ENCODE measurements around the gene MRPL14. TPM values are rescaled to one million over a fixed set of nuclear protein-coding genes. Genes with fewer than 3 reads are reported as not detected.
A peak's percentile ranks its signal among the peaks of the same experiment; 100 is the strongest.

The MRPL14 gene
- total RNA-seq, 1 donor: 47.5 TPM

GRCh38 chr6:44116641-44117382, 10.4 kb downstream of the MRPL14 start:
- no peak overlapping the region for H3K4me3 ChIP-seq (ENCODE audit: low read depth, low read length)
- DNase-seq (ENCODE audit: low read depth): peak; percentile 78

GRCh38 chr6:44115866-44116265, 11.4 kb downstream of the MRPL14 start:
- H3K4me3 ChIP-seq (ENCODE audit: low read depth, low read length): no peak overlapping the region
- DNase-seq (ENCODE audit: low read depth): no peak
- TF ChIP-seq CTCF (IDR thresholded peaks at IDR 0.05; ENCODE audit: insufficient read depth, low read depth, low read length): no peak

More at GRCh38 chr6:44116641-44117382, 10.4 kb downstream of the MRPL14 start:
- no peak for TF ChIP-seq CTCF (IDR thresholded peaks at IDR 0.05; ENCODE audit: insufficient read depth, low read depth, low read length)

- DNase-seq (ENCODE audit: low read depth): no peak
- peak; percentile 30 for TF ChIP-seq CTCF (IDR thresholded peaks at IDR 0.05; ENCODE audit: insufficient read depth, low read depth, low read length)
- no peak overlapping the region for H3K4me3 ChIP-seq (ENCODE audit: low read depth, low read length)
These were observed 13.8 kb downstream of the MRPL14 start for GRCh38 chr6:44113414-44113813.

- TF ChIP-seq CTCF (IDR thresholded peaks at IDR 0.05; ENCODE audit: insufficient read depth, low read depth, low read length): no peak
- DNase-seq (ENCODE audit: low read depth): no peak
- no peak overlapping the region for H3K4me3 ChIP-seq (ENCODE audit: low read depth, low read length)
These were observed 15.5 kb downstream of the MRPL14 start for GRCh38 chr6:44111434-44112417.

- no peak for TF ChIP-seq CTCF (IDR thresholded peaks at IDR 0.05; ENCODE audit: insufficient read depth, low read depth, low read length)
- DNase-seq (ENCODE audit: low read depth): no peak
- no peak overlapping the region for H3K4me3 ChIP-seq (ENCODE audit: low read depth, low read length)
These were observed 16.3 kb downstream of the MRPL14 start for GRCh38 chr6:44110966-44111365.

GRCh38 chr6:44110005-44110676, 17.1 kb downstream of the MRPL14 start:
- DNase-seq (ENCODE audit: low read depth): no peak
- no peak for TF ChIP-seq CTCF (IDR thresholded peaks at IDR 0.05; ENCODE audit: insufficient read depth, low read depth, low read length)
- no peak overlapping the region for H3K4me3 ChIP-seq (ENCODE audit: low read depth, low read length)

Measured in fibroblast of villous mesenchyme (primary cell).